Activated T-helper 1 cell treated with Interleukin-2 at 50 U/mL for 16 hours (primary cell): Measurements from ENCODE around the gene SMCHD1.
"Not testable (repeated sequence)": the region's sequence is repeated elsewhere in the genome, so short reads cannot be mapped to it uniquely, and the experiment has no call there.

Experiments
- DNase-seq: peaks from one replicate; pipeline ENCODE4 v3.0.0-alpha.2; 2020; ENCODE audit warnings: low read depth

Gene SMCHD1

GRCh38 chr18:2657788-2658458 is 2.4 kb downstream of the SMCHD1 start:
- DNase-seq, result no peak

DNA sequence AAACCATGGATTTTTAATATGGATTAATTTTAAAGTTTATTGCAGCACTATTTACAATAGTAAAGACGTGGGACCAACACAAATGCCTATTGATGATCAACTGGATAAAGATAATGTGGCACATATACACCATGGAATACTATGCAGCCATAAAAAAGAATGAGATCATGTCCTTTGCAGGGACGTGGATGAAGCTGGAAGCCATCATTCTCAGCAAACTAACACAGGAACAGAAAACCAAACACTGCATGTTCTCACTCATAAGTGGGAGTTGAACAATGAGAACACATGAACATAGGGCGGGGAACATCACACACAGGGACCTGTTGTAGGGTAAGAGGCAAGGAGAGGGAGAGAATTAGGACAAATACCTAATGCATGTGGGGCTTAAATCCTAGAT is 5.3 kb downstream of the SMCHD1 start:
- DNase-seq, result not testable (repeated sequence)

- DNase-seq, result not testable (repeated sequence)
Measured at GRCh38 chr18:2662288-2662687, 6.8 kb downstream of the SMCHD1 start.

DNA sequence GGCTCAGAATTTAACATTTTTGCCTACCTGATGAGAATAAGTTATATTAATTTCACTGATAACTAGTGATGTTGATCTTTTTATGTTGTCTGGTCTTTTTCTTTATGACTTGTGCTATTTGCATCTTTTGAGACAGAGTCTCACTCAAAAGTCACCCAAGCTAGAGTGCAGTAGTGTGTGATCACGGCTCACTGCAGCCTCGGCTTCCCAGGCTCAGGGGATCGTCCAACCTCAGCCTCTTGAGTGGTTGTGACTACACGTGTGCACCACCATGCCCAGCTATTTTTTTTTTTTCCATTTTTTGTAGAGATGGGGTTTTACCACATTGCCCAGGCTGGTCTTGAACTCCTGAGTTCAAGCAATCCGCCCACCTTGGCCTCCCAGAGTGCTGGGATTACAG is 7.5 kb downstream of the SMCHD1 start:
- DNase-seq, result no peak

GRCh38 chr18:2672410-2672809 is 16.9 kb downstream of the SMCHD1 start:
- no peak for DNase-seq

GRCh38 chr18:2672872-2673271 is 17.3 kb downstream of the SMCHD1 start:
- DNase-seq, result no peak

DNA sequence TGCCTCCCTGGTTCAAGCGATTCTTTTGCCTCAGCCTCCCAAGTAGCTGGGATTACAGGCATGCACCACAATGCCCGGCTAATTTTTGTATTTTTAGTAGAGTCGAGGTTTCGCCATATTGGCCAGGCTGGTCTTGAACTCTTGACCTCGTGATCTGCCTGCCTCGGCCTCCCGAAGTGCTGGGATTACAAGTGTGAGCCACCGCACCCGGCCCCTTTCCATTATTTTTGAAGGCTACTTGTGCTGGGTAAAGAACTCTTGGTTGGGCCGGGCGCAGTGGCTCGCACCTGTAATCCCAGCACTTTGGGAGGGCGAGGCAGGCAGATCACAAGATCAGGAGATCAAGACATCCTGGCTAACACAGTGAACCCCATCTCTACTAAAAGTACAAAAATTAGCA is 23.4 kb downstream of the SMCHD1 start:
- DNase-seq, result not testable (repeated sequence)

GRCh38 chr18:2680216-2680792 is 24.8 kb downstream of the SMCHD1 start:
- no peak for DNase-seq

- no peak for DNase-seq
Measured at GRCh38 chr18:2681993-2682603, 26.6 kb downstream of the SMCHD1 start.

DNA sequence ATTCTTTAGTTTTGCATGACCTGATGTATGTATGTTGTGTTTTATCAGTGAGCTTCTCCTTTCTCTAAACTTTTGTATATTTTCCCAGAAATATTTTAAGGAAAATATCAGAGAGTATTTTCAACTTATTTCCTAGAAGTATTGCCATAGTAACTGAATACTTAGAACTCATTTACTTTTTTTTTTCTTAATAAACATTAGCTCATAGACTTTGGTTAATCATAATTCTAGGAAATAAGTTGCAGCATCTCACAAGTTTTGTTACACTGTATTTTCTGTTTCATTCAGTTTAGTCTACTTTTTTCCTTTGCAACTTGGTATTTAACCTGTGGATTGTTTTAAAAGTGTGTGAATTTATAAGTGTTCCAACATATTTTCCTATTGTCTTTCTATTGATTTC is 27.5 kb downstream of the SMCHD1 start:
- no peak for DNase-seq

DNA sequence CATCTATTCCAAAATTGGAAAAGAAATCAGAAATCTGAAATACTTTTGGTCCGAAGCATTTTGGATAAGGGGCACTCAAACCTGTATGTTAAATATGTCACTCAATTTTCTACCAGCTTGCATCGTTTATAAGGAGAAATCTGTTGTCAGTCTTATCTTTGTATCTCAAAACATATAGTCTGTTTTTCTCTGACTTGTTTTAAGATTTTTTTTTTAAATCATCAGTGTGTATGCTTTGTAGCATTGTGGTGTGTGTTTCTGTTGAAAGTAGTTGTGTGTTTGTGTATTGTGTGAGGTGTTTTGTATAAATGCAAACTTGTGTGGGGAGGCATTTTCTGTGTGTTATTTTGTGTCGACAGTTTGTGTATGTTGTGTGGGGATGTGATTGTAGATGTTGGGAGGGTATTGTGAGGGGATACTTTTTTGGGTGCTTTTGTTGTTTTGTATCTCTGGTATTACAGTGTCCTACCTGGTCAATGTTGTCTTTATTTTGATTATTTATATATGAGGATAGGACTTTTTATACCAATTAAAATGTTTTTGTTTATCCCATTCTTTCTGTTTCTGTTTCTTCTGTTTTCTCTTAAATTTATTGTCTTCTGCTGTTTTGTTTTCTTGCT is 30.9 kb downstream of the SMCHD1 start:
- DNase-seq, result no peak

DNA sequence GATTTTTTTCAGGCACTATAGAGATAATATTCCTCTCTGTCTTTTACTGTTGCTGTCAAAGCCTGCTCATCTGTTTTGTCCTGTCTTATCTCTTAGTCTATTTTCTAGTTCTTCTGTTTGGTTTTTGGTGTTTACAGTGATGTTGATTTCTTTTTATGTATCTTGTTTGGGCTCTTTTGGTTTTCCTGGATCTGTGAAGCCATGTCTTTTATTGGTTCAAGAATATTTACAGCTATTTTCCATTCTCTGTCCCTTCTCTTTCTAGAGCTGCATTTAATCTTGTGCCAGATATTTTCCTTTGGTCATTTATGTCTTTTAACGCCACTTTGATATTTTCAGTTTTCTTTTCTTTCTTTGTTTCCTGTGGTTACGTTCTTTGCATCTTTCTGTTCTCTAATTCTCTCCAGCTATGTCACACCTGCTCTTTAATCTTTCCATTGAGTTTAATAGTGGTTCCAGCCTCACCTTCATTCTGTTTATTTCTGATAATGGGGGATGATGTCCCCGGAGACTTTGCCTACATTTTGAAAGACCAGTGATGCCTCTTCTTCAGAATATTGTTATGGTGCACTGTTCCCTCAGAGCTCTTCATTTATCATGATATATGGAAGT is 32.0 kb downstream of the SMCHD1 start:
- DNase-seq, result no peak

DNA sequence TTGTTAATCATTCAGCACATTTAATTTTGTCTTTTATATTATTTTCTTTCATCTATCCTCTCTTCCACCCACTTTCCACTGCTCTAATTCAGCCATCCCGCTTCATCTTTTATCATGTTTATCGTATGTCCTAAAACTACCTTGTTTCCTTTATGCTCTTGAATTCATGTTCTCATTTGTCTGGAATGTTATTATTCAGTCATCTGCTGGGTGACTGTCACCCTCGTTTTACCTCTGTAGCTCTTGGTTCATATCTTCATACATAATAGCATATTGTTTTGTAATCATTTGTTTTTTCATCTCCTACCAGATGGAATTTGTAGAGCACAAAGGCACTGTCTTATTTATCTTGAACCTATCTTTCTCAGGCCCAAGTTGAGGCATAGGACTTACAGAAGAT is 37.0 kb downstream of the SMCHD1 start:
- DNase-seq, result no peak

GRCh38 chr18:2697184-2697583 is 41.7 kb downstream of the SMCHD1 start:
- no peak for DNase-seq

DNA sequence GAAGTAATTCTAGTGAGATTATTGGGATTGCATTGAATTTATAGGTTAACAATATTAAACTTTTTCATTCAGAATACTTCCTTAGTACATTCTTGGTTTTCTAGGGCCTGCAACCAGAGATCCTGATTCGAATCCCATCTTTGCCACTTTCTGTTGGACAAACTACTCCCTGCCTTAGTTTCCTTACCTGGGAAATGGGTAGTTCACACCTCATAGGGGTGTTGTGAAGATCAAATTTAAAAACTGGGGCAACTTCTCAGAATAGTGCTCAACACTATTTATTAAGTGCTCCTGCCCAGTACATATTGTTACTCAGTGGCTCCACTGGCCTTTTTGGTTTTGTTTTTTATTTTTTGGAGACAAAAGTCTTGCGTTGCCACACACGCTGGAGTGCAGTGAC is 43.5 kb downstream of the SMCHD1 start:
- DNase-seq, result no peak

- DNase-seq, result no peak
Measured at GRCh38 chr18:2704541-2704940, 49.0 kb downstream of the SMCHD1 start.

- DNase-seq, result no peak
Measured at GRCh38 chr18:2706903-2707302, 51.4 kb downstream of the SMCHD1 start.

- no peak for DNase-seq
Measured at GRCh38 chr18:2707551-2708168, 52.1 kb downstream of the SMCHD1 start.

GRCh38 chr18:2709316-2709715 is 53.8 kb downstream of the SMCHD1 start:
- DNase-seq, result no peak

GRCh38 chr18:2714140-2714539 is 58.6 kb downstream of the SMCHD1 start:
- DNase-seq, result no peak

GRCh38 chr18:2715990-2716389 is 60.5 kb downstream of the SMCHD1 start:
- no peak for DNase-seq
